ENCODE measurements around the gene SDC1.

DNA sequence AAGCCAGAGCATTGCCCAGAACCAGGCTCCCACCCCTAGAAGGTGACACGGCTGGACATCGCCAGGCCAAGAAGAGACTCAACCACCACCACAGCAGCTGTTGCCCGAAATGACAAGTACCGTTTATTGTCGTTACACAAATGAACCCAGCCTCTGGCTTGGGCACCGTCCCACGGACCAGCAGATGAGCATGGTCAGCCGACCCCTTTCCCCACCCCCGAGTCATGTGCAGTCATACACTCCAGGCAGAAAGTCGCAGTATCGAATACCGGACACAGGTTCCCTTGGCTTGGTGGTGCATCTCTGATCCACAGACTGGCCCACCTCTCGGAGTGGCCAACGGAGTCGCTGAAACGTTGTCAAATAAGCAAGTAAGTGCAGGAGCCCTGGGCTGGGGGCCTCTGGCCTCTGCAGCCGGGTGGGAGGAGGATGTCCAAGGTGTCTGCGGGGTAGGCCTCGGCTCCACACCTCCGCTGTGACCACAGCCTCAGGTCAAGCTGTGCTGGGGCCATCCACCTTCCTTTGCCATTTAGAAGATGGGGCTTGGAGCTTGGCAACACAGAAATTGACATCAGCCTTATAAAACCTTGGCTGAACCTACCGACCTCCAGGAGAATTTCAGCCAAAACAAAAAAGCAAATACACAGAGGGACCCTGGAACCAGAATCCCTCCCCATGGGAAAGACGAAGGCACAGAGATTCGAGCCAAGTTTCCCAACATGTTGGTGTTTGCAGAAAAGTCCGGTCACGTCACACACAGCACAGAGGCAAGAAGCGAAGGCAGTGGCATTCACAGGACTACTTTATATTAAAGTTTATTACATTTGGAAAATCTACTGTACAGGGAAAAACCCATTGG, 24.0 kb downstream of the SDC1 start:
- TF ChIP-seq, protein P1, sequence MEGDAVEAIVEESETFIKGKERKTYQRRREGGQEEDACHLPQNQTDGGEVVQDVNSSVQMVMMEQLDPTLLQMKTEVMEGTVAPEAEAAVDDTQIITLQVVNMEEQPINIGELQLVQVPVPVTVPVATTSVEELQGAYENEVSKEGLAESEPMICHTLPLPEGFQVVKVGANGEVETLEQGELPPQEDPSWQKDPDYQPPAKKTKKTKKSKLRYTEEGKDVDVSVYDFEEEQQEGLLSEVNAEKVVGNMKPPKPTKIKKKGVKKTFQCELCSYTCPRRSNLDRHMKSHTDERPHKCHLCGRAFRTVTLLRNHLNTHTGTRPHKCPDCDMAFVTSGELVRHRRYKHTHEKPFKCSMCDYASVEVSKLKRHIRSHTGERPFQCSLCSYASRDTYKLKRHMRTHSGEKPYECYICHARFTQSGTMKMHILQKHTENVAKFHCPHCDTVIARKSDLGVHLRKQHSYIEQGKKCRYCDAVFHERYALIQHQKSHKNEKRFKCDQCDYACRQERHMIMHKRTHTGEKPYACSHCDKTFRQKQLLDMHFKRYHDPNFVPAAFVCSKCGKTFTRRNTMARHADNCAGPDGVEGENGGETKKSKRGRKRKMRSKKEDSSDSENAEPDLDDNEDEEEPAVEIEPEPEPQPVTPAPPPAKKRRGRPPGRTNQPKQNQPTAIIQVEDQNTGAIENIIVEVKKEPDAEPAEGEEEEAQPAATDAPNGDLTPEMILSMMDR (IDR thresholded peaks at IDR 0.05; ENCODE audit: insufficient read depth, low read depth, low read length), result no peak
- no peak for TF ChIP-seq EZH2 (IDR thresholded peaks at IDR 0.05; ENCODE audit: insufficient read depth, low read length)

All from astrocyte (in vitro differentiated cells and primary cell).